H9 (cell line): Measurements from ENCODE around the gene RALGPS2. TPM values are rescaled to one million over a fixed set of nuclear protein-coding genes. Genes with fewer than 3 reads are reported as not detected.

Experiments
- DNase-seq: peaks from one replicate; pipeline ENCODE4 v3.0.0-alpha.2; 2017
- H2AFZ ChIP-seq: one replicate; pipeline ENCODE4 v1.6.1; 2013; ENCODE audit warnings: mild to moderate bottlenecking, low read length, control low read depth, moderate library complexity
- H2AK5ac ChIP-seq: 2 replicates; pipeline ENCODE4 v1.6.1; 2013; ENCODE audit warnings: low read length, control low read depth, mixed read lengths; ENCODE audit not compliant: insufficient read length
- H2BK120ac ChIP-seq: one replicate; pipeline ENCODE4 v1.6.1; 2013; ENCODE audit warnings: low read depth, mild to moderate bottlenecking, low read length, control low read depth, inconsistent platforms; ENCODE audit not compliant: poor library complexity, severe bottlenecking
- H2BK12ac ChIP-seq: 2 replicates; pipeline ENCODE4 v1.6.1; 2013; ENCODE audit warnings: low read length, control low read depth, mixed read lengths, low read depth; ENCODE audit not compliant: insufficient read length
- H2BK15ac ChIP-seq: 2 replicates; pipeline ENCODE4 v1.6.1; 2013; ENCODE audit warnings: low read depth, low read length, control low read depth
- H2BK20ac ChIP-seq: one replicate; pipeline ENCODE4 v1.6.1; 2013; ENCODE audit warnings: low read depth, mild to moderate bottlenecking, low read length, control low read depth, inconsistent platforms; ENCODE audit not compliant: poor library complexity, severe bottlenecking
- H2BK5ac ChIP-seq: 2 replicates; pipeline ENCODE4 v1.6.1; 2013; ENCODE audit warnings: low read length, control low read depth, mixed read lengths; ENCODE audit not compliant: insufficient read length
- H3K14ac ChIP-seq: 2 replicates; pipeline ENCODE4 v1.6.1; 2013; ENCODE audit warnings: low read length, control low read depth; ENCODE audit not compliant: insufficient read depth
- H3K18ac ChIP-seq: 2 replicates; pipeline ENCODE4 v1.6.1; 2013; ENCODE audit warnings: low read depth, mild to moderate bottlenecking, mixed read lengths, low read length, control low read depth; ENCODE audit not compliant: insufficient read length
- H3K23ac ChIP-seq: 2 replicates; pipeline ENCODE4 v1.6.1; 2013; ENCODE audit warnings: low read length, control low read depth, mixed read lengths, low read depth; ENCODE audit not compliant: insufficient read length
- H3K23me2 ChIP-seq: 2 replicates; pipeline ENCODE4 v1.6.1; 2013; ENCODE audit warnings: low read depth, mild to moderate bottlenecking, mixed read lengths, low read length, control low read depth; ENCODE audit not compliant: insufficient read length, poor library complexity, severe bottlenecking
- H3K27ac ChIP-seq: 2 replicates; pipeline ENCODE4 v1.5.1; 2013; ENCODE audit warnings: low read length, control low read depth, mixed read lengths, low read depth; ENCODE audit not compliant: insufficient read length
- H3K27me3 ChIP-seq: 2 replicates; pipeline ENCODE4 v1.6.1; 2013; ENCODE audit warnings: low read length, control low read depth, inconsistent platforms; ENCODE audit not compliant: insufficient read depth
- H3K4ac ChIP-seq: 2 replicates; pipeline ENCODE4 v1.6.1; 2013; ENCODE audit warnings: low read depth, mild to moderate bottlenecking, control low read depth, inconsistent platforms, low read length, moderate library complexity
- H3K4me1 ChIP-seq: 2 replicates; pipeline ENCODE4 v1.6.1; 2013; ENCODE audit warnings: low read length, control low read depth, inconsistent platforms; ENCODE audit not compliant: insufficient read depth
- H3K4me2 ChIP-seq: 2 replicates; pipeline ENCODE4 v1.6.1; 2013; ENCODE audit warnings: low read length, control low read depth, mixed read lengths; ENCODE audit not compliant: insufficient read length, insufficient read depth
- H3K56ac ChIP-seq: 2 replicates; pipeline ENCODE4 v1.6.1; 2013; ENCODE audit warnings: low read depth, mild to moderate bottlenecking, mixed read lengths, low read length, control low read depth; ENCODE audit not compliant: insufficient read length
- H3K79me1 ChIP-seq: 2 replicates; pipeline ENCODE4 v1.6.1; 2013; ENCODE audit warnings: low read depth, mild to moderate bottlenecking, moderate library complexity, low read length, control low read depth, inconsistent platforms; ENCODE audit not compliant: insufficient read depth, poor library complexity, severe bottlenecking
- H3K79me2 ChIP-seq: 2 replicates; pipeline ENCODE4 v1.6.1; 2013; ENCODE audit warnings: low read length, control low read depth, inconsistent platforms; ENCODE audit not compliant: insufficient read depth
- H3K9ac ChIP-seq: 2 replicates; pipeline ENCODE4 v1.6.1; 2013; ENCODE audit warnings: low read length, control low read depth, mixed read lengths; ENCODE audit not compliant: insufficient read length; ENCODE audit errors: extremely low read depth
- H3K9me3 ChIP-seq: one replicate; pipeline ENCODE4 v1.6.1; 2013; ENCODE audit warnings: low read depth, low read length, inconsistent platforms; ENCODE audit not compliant: control insufficient read depth
- H3T11ph ChIP-seq: one replicate; pipeline ENCODE4 v1.6.1; 2013; ENCODE audit warnings: mild to moderate bottlenecking, low read length, control low read depth, inconsistent platforms
- H4K20me1 ChIP-seq: one replicate; pipeline ENCODE4 v1.6.1; 2013; ENCODE audit not compliant: control insufficient read depth, insufficient read length, insufficient read depth
- H4K5ac ChIP-seq: 2 replicates; pipeline ENCODE4 v1.6.1; 2013; ENCODE audit warnings: low read depth, mild to moderate bottlenecking, mixed read lengths, low read length, control low read depth; ENCODE audit not compliant: insufficient read length
- H4K8ac ChIP-seq: replicated peaks from 2 replicates; pipeline ENCODE4 v1.6.1; 2013; ENCODE audit warnings: low read length, control low read depth, mixed read lengths, low read depth; ENCODE audit not compliant: insufficient read length
- H4K91ac ChIP-seq: 2 replicates; pipeline ENCODE4 v1.6.1; 2013; ENCODE audit warnings: low read depth, mild to moderate bottlenecking, moderate library complexity, mixed read lengths, low read length, control low read depth; ENCODE audit not compliant: insufficient read length
- H3K27ac Mint-ChIP-seq, 3 experiments: 2 replicates in 2 of 3; 3 replicates in 1 of 3; pipeline ENCODE4 v1.8.0; 2020 to 2021; ENCODE audit warnings: mixed read lengths in 3 of 3, mild to moderate bottlenecking in 1 of 3, moderate library complexity in 1 of 3
- H3K27me3 Mint-ChIP-seq: 2 replicates; pipeline ENCODE4 v1.8.0; 2021; ENCODE audit warnings: low read depth, mild to moderate bottlenecking, moderate library complexity, mixed read lengths
- H3K36me3 Mint-ChIP-seq, 3 experiments: 2 replicates in 2 of 3; 3 replicates in 1 of 3; pipeline ENCODE4 v1.8.0; 2020 to 2021; ENCODE audit warnings: low read depth in 3 of 3, mixed read lengths in 3 of 3; ENCODE audit not compliant: insufficient read depth in 1 of 3
- H3K4me1 Mint-ChIP-seq, 2 experiments: 2 replicates each; pipeline ENCODE4 v1.8.0; 2020; ENCODE audit warnings: mixed read lengths in 2 of 2
- H3K4me3 Mint-ChIP-seq, 2 experiments: 2 replicates in 1 of 2; 3 replicates in 1 of 2; pipeline ENCODE4 v1.8.0; 2020 to 2021; ENCODE audit warnings: mild to moderate bottlenecking in 2 of 2, mixed read lengths in 2 of 2, moderate library complexity in 1 of 2
- H3K9me3 Mint-ChIP-seq, 2 experiments: 2 replicates in 1 of 2; 3 replicates in 1 of 2; pipeline ENCODE4 v1.8.0; 2020; ENCODE audit warnings: mild to moderate bottlenecking in 2 of 2, mixed read lengths in 2 of 2, moderate library complexity in 1 of 2
- WGBS: extraction: QIAGEN DNeasy Blood & Tissue Kit; methylation state at CpG from one replicate; pipeline ENCODE4 v1.1.7; 2013; ENCODE audit warnings: missing lambda C conversion rate, low lambda C conversion rate, mixed read lengths; ENCODE audit not compliant: insufficient read length; ENCODE audit errors: extremely low coverage; 5-methylcytosine and 5-hydroxymethylcytosine counted together
- total RNA-seq: library from RNA; stranded (reverse); gene quantifications from 2 replicates; pipeline ENCODE4 v1.2.1, GENCODE V29; 2021
- TF ChIP-seq, protein P1 (sequence below): fragments of 200-600 bp; sonication (generic); conservative IDR thresholded peaks from 3 replicates; pipeline ENCODE4 v1.8.0; 2021; ENCODE audit warnings: antibody characterized with exemption, mild to moderate bottlenecking

The RALGPS2 gene
- total RNA-seq, 1 experiment from 2014 or later, result 32.6 TPM

DNA sequence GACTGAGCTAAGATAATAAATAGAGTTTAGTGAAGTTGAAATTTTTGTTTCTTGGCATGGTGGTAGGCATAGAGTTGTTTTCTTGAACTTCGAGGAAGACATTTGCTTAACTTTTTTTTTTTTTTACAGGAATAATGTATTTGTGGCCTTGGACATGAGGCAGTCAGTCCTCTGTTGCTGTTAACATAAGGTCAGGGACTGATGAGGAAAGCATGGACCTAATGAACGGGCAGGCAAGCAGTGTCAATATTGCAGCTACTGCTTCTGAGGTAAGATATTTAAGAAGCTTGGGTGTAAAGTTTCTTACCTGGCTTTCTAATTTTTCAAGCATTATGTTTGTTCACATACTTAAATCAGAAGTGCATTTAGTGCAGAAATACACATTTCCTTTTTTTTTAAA lies 51.5 kb downstream of the RALGPS2 start:
- H3K27ac ChIP-seq, result no peak overlapping the region

More for the DNA sequence above, 51.5 kb downstream of the RALGPS2 start:
- Histone ChIP-seq H2BK15ac (no peak overlapping the region), H3K79me2 (no peaks in the 10 kb centered on the region), H4K5ac (no peak overlapping the region), H3K56ac (no peak overlapping the region), H4K91ac (no peak overlapping the region), H2BK12ac (no peak overlapping the region), H3K4me2 (no peak overlapping the region), H3K23ac (no peak overlapping the region), H3K4me1 (no peaks in the 10 kb centered on the region), H3K79me1 (no peaks in the 10 kb centered on the region), H2BK120ac (no peak overlapping the region), H3T11ph (no peak overlapping the region), H3K9ac (no peak overlapping the region), H3K23me2 (no peaks in the 10 kb centered on the region), H3K14ac (no peak overlapping the region), H3K18ac (no peak overlapping the region), H3K9me3 (no peaks in the 10 kb centered on the region), H3K4ac (no peak overlapping the region), H2AFZ (no peak overlapping the region), H2BK20ac (no peak overlapping the region), H4K20me1 (no peaks in the 10 kb centered on the region), H2BK5ac (no peak overlapping the region), H4K8ac (no peak overlapping the region), H2AK5ac (no peak overlapping the region), H3K27me3 (no peaks in the 10 kb centered on the region)
- no peak overlapping the region for H3K4me3 Mint-ChIP-seq
- H3K27me3 Mint-ChIP-seq, result no peaks in the 10 kb centered on the region
- WGBS, result no CpG with 5 or more reads among the region's 2 CpGs
- TF ChIP-seq, protein P1, sequence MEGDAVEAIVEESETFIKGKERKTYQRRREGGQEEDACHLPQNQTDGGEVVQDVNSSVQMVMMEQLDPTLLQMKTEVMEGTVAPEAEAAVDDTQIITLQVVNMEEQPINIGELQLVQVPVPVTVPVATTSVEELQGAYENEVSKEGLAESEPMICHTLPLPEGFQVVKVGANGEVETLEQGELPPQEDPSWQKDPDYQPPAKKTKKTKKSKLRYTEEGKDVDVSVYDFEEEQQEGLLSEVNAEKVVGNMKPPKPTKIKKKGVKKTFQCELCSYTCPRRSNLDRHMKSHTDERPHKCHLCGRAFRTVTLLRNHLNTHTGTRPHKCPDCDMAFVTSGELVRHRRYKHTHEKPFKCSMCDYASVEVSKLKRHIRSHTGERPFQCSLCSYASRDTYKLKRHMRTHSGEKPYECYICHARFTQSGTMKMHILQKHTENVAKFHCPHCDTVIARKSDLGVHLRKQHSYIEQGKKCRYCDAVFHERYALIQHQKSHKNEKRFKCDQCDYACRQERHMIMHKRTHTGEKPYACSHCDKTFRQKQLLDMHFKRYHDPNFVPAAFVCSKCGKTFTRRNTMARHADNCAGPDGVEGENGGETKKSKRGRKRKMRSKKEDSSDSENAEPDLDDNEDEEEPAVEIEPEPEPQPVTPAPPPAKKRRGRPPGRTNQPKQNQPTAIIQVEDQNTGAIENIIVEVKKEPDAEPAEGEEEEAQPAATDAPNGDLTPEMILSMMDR, result no peak
- H3K36me3 Mint-ChIP-seq, result peaks cover 10 to 19% (median 18%) of the 10 kb centered on the region in 3 experiments; a peak in 6 of 7 replicates
- no peak for DNase-seq
- no peaks in the 10 kb centered on the region for H3K4me1 Mint-ChIP-seq
- H3K27ac Mint-ChIP-seq, result no peak overlapping the region
- peaks cover 0 to 3% of the 10 kb centered on the region in 2 experiments; a peak in 2 of 5 replicates for H3K9me3 Mint-ChIP-seq
